T-cell (primary cell): ENCODE results near the gene DPP7. TPM values are rescaled to one million over a fixed set of nuclear protein-coding genes. Genes with fewer than 3 reads are reported as not detected.
"Not testable (repeated sequence)": the region's sequence is repeated elsewhere in the genome, so short reads cannot be mapped to it uniquely, and the experiment has no call there.

Experiments used
- ATAC-seq, 4 experiments: fragments of 200-7000 bp in 3 of 4; fragments of 150-1000 bp in 1 of 4; cut with Tn5 transposase; replicated peaks in 1 of 4; 1 replicate in 3 of 4; 2 replicates in 1 of 4; pipeline ENCODE4 v1.10.0; 2021; ENCODE audit warnings: moderate library complexity in 3 of 4, mild to moderate bottlenecking in 2 of 4, moderate number of reproducible peaks in 1 of 4
- CTCF ChIA-PET, 2 donors: fragments of 300-600 bp; sonication (Branson Sonifier 250); formaldehyde crosslinking; loops; one replicate each; lab custom pipeline; 2022; ENCODE audit warnings: antibody characterized with exemption in 2 of 2; lab: Charles Lee
- POLR2A ChIA-PET, 2 donors: fragments of 300-600 bp; sonication (Branson Sonifier 250); formaldehyde crosslinking; loops; one replicate each; lab custom pipeline; 2022; ENCODE audit warnings: antibody characterized with exemption in 2 of 2; lab: Charles Lee
- DNase-seq, 35 experiments: peaks; one replicate each; pipeline versions ENCODE4 v3.0.0 to v3.0.0-alpha.2; 2013 to 2023
- H3K27ac ChIP-seq: one replicate; pipeline ENCODE4 v1.5.1; 2013; ENCODE audit warnings: low read length
- H3K27me3 ChIP-seq, 2 experiments: replicated peaks in 1 of 2; 1 replicate in 1 of 2; 2 replicates in 1 of 2; pipeline versions ENCODE4 v1.6.1 to v1.7.0; 2013; ENCODE audit warnings: low read length in 1 of 2, mixed read lengths in 1 of 2; ENCODE audit not compliant: control insufficient read depth in 2 of 2, insufficient read depth in 2 of 2; ENCODE audit errors: extremely low read depth in 1 of 2
- H3K36me3 ChIP-seq, 2 donors: 1 replicate in 1 of 2; 2 replicates in 1 of 2; pipeline versions ENCODE4 v1.6.1 to v1.7.0; 2013; ENCODE audit warnings: low read length in 1 of 2; ENCODE audit not compliant: control insufficient read depth in 2 of 2, insufficient read depth in 1 of 2; ENCODE audit errors: extremely low read depth in 1 of 2
- H3K4me1 ChIP-seq, 2 experiments: 1 replicate in 1 of 2; 2 replicates in 1 of 2; pipeline versions ENCODE4 v1.6.1 to v1.7.0; 2013; ENCODE audit warnings: low read length in 2 of 2, mixed read lengths in 1 of 2; ENCODE audit not compliant: insufficient read depth in 2 of 2, control insufficient read depth in 1 of 2; ENCODE audit errors: extremely low read depth in 1 of 2
- H3K4me3 ChIP-seq, 2 donors: 1 replicate in 1 of 2; 2 replicates in 1 of 2; pipeline versions ENCODE4 v1.5.1 to v1.7.0; 2013; ENCODE audit warnings: mild to moderate bottlenecking in 2 of 2, low read length in 1 of 2, moderate library complexity in 1 of 2; ENCODE audit not compliant: control insufficient read depth in 1 of 2; ENCODE audit errors: extremely low read depth in 1 of 2
- H3K9me3 ChIP-seq: 2 replicates; pipeline ENCODE4 v1.7.0; 2013
- H3K27ac Mint-ChIP-seq, 2 donors: one replicate each; pipeline ENCODE4 v1.8.0; 2020 to 2021; ENCODE audit warnings: mild to moderate bottlenecking in 2 of 2, mixed read lengths in 2 of 2
- H3K27me3 Mint-ChIP-seq, 2 donors: one replicate each; pipeline ENCODE4 v1.8.0; 2021 to 2022; ENCODE audit warnings: mixed read lengths in 2 of 2
- H3K36me3 Mint-ChIP-seq: one replicate; pipeline ENCODE4 v1.8.0; 2021; ENCODE audit warnings: mixed read lengths
- H3K4me1 Mint-ChIP-seq, 3 donors: one replicate each; pipeline ENCODE4 v1.8.0; 2020 to 2022; ENCODE audit warnings: mixed read lengths in 3 of 3, mild to moderate bottlenecking in 1 of 3
- H3K4me3 Mint-ChIP-seq, 3 donors: one replicate each; pipeline ENCODE4 v1.8.0; 2020 to 2022; ENCODE audit warnings: mild to moderate bottlenecking in 3 of 3, mixed read lengths in 3 of 3, moderate library complexity in 3 of 3
- H3K9me3 Mint-ChIP-seq, 3 donors: one replicate each; pipeline ENCODE4 v1.8.0; 2020 to 2022; ENCODE audit warnings: mixed read lengths in 3 of 3
- WGBS: methylation state at CpG from one replicate; pipeline ENCODE4 v1.1.5; 2013; ENCODE audit warnings: missing lambda C conversion rate; ENCODE audit not compliant: insufficient coverage; 5-methylcytosine and 5-hydroxymethylcytosine counted together
- total RNA-seq, 35 experiments: library from RNA in 6 of 35; stranded (reverse) in 6 of 35; fragments of 120-200 nt in 1 of 35; gene quantifications; one replicate each; pipeline versions ENCODE4 v1.2.1 to v1.2.4 and lab custom pipeline; 2013 to 2026

Gene DPP7
- total RNA-seq, 5 donors from 2014 or later (not counting 1 experiment from before 2014, with no cell fraction given), result 246 to 469 (median 425) TPM

DNA sequence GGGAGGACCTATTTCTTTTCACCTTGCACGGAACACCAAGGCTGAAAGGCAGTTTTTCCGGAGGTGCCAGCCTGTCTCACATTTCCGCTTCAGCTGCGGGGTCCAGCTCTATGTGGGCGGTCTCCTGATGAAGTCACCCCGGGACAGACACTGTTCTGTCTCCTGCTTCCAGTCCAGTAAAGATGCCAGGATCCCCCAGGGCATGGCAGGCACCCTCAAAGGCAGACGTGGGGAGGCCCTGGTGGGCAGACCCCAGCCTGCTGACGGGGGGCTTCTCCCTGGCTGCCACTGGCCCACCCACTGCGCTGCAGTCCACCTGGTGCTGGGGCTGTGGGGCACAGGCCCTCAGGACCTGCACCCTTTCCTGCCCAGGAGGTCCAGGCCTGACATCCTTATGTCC is 51.7 kb downstream of the DPP7 start:
- H3K27me3 ChIP-seq, H3K36me3 Mint-ChIP-seq, H3K4me1 Mint-ChIP-seq, H3K9me3 Mint-ChIP-seq, H3K36me3 ChIP-seq, H3K27ac ChIP-seq, H3K9me3 ChIP-seq, ATAC-seq, H3K4me3 ChIP-seq, H3K27ac Mint-ChIP-seq, H3K4me3 Mint-ChIP-seq, POLR2A ChIA-PET, H3K27me3 Mint-ChIP-seq, DNase-seq: not testable (repeated sequence)
- WGBS, result 93% methylated on average over 3 of the region's 9 CpGs
- H3K4me1 ChIP-seq, result peaks cover 0 to 10% of the 10 kb centered on the region in 2 experiments
- CTCF ChIA-PET, result interaction anchor here in 1 of 2 donors (0.7 kb wide), 1 partner anchor 24 kb away, joined by 3 read pairs; no protein-coding TSS in a partner anchor

- ChIA-PET CTCF (no interaction called here), POLR2A (no interaction called here)
- Mint-ChIP-seq H3K4me3 (no peak overlapping the region), H3K27me3 (no peaks in the 10 kb centered on the region), H3K27ac (no peak overlapping the region), H3K36me3 (no peaks in the 10 kb centered on the region), H3K4me1 (peaks cover 0 to 3% (median 3%) of the 10 kb centered on the region in 3 donors), H3K9me3 (no peaks in the 10 kb centered on the region)
- Histone ChIP-seq H3K27ac (no peak overlapping the region), H3K4me3 (no peak overlapping the region), H3K36me3 (no peaks in the 10 kb centered on the region), H3K9me3 (no peaks in the 10 kb centered on the region), H3K4me1 (peaks cover 0 to 7% of the 10 kb centered on the region in 2 experiments), H3K27me3 (peaks cover 0 to 8% of the 10 kb centered on the region in 2 experiments)
- DNase-seq (no peak), ATAC-seq (no peak)
- 94% methylated on average over 11 of the region's 15 CpGs for WGBS
Observed at GRCh38 chr9:137062384-137062783, 52.1 kb downstream of the DPP7 start.

Other genes with a start within 250 kb of the DPP7 start
- 100 to 1,000 TPM; 236 to 314 (median 297) TPM for gene EDF1, start 248.4 kb downstream of the DPP7 start, total RNA-seq
- 10 to 100 TPM; 20.9 to 38.7 (median 33.7) TPM for gene TRAF2, start 228.2 kb downstream of the DPP7 start, total RNA-seq
- 100 to 1,000 TPM in 3 of 5 donors, 10 to 100 TPM in 2; 60.9 to 161 (median 145) TPM for gene FBXW5, start 170.0 kb downstream of the DPP7 start, total RNA-seq
- 1 to 10 TPM; 1.7 to 3.8 (median 3.2) TPM for gene C8G, start 169.5 kb downstream of the DPP7 start, total RNA-seq
- 1 to 10 TPM; 1.1 to 3.3 (median 2.2) TPM for gene LCN12, start 162.5 kb downstream of the DPP7 start, total RNA-seq
- gene PTGDS, start 137.2 kb downstream of the DPP7 start, total RNA-seq, result 10 to 100 TPM in 4 of 5 donors, 1 to 10 TPM in 1; 9.6 to 56.6 (median 26.4) TPM
- gene LCNL1, start 131.7 kb downstream of the DPP7 start, total RNA-seq, result 1 to 10 TPM in 3 of 5 donors, under 1 TPM in 2; 0.29 to 2.2 (median 1.3) TPM
- gene PAXX, start 122.3 kb downstream of the DPP7 start, total RNA-seq, result 100 to 1,000 TPM in 4 of 5 donors, 10 to 100 TPM in 1; 81.3 to 173 (median 127) TPM
- gene CLIC3, start 118.2 kb downstream of the DPP7 start, total RNA-seq, result 10 to 100 TPM in 2 of 5 donors, 1 to 10 TPM in 3; 5.4 to 24.7 (median 8.0) TPM
- 100 to 1,000 TPM in 3 of 5 donors, 10 to 100 TPM in 2; 58.6 to 138 (median 121) TPM for gene ABCA2, start 86.5 kb downstream of the DPP7 start, total RNA-seq
- 1 to 10 TPM; 1.1 to 7.7 (median 5.1) TPM for gene FUT7, start 82.6 kb downstream of the DPP7 start, total RNA-seq
- gene NPDC1, start 68.6 kb downstream of the DPP7 start, total RNA-seq, result 10 to 100 TPM; 32.4 to 76.7 (median 57.0) TPM
- under 1 TPM in 1 of 5 donors, not detected in 4; 0.32 TPM for gene ENTPD2, start 60.7 kb downstream of the DPP7 start, total RNA-seq
- 1 to 10 TPM in 1 of 5 donors, under 1 TPM in 4; 0.33 to 1.0 (median 0.83) TPM for gene SAPCD2, start 44.2 kb downstream of the DPP7 start, total RNA-seq
- gene UAP1L1, start 37.2 kb downstream of the DPP7 start, total RNA-seq, result 10 to 100 TPM; 11.3 to 32.8 (median 19.3) TPM
- gene MAN1B1, start 27.7 kb downstream of the DPP7 start, total RNA-seq, result 10 to 100 TPM; 62.0 to 91.5 (median 84.8) TPM
- gene GRIN1, start 24.4 kb upstream of the DPP7 start, total RNA-seq, result not detected
- not detected for gene LRRC26, start 55.3 kb upstream of the DPP7 start, total RNA-seq
- not detected for gene TMEM210, start 57.3 kb upstream of the DPP7 start, total RNA-seq
- 100 to 1,000 TPM; 133 to 142 (median 141) TPM for gene ANAPC2, start 73.8 kb upstream of the DPP7 start, total RNA-seq
- 10 to 100 TPM; 37.0 to 71.6 (median 64.0) TPM for gene SSNA1, start 73.9 kb upstream of the DPP7 start, total RNA-seq
- gene TPRN, start 86.0 kb upstream of the DPP7 start, total RNA-seq, result 10 to 100 TPM in 3 of 5 donors, 1 to 10 TPM in 2; 5.8 to 12.8 (median 12.1) TPM
- gene TMEM203, start 90.9 kb upstream of the DPP7 start, total RNA-seq, result 10 to 100 TPM; 23.7 to 44.7 (median 42.1) TPM
- gene NDOR1, start 91.0 kb upstream of the DPP7 start, total RNA-seq, result 10 to 100 TPM; 27.6 to 46.7 (median 45.4) TPM
- 1 to 10 TPM in 3 of 5 donors, under 1 TPM in 2; 0.56 to 1.6 (median 1.5) TPM for gene RNF208, start 107.5 kb upstream of the DPP7 start, total RNA-seq
- gene CYSRT1, start 110.4 kb upstream of the DPP7 start, total RNA-seq, result under 1 TPM in 4 of 5 donors, not detected in 1; 0.32 to 0.58 (median 0.45) TPM
- not detected for gene RNF224, start 112.8 kb upstream of the DPP7 start, total RNA-seq
- not detected for gene SLC34A3, start 116.2 kb upstream of the DPP7 start, total RNA-seq
- 100 to 1,000 TPM in 2 of 5 donors, 10 to 100 TPM in 3; 50.6 to 118 (median 95.3) TPM for gene TUBB4B, start 126.6 kb upstream of the DPP7 start, total RNA-seq
- gene STPG3, start 136.6 kb upstream of the DPP7 start, total RNA-seq, result under 1 TPM in 1 of 5 donors, not detected in 4; 0.54 TPM
- 10 to 100 TPM; 36.1 to 62.2 (median 58.8) TPM for gene NELFB, start 140.6 kb upstream of the DPP7 start, total RNA-seq
- 1 to 10 TPM; 2.2 to 5.6 (median 3.2) TPM for gene TOR4A, start 163.0 kb upstream of the DPP7 start, total RNA-seq
- gene NRARP, start 187.5 kb upstream of the DPP7 start, total RNA-seq, result 1 to 10 TPM in 4 of 5 donors, under 1 TPM in 1; 0.55 to 2.7 (median 1.7) TPM